ENCODE results near the gene SPRED2. TPM values are rescaled to one million over a fixed set of nuclear protein-coding genes. Genes with fewer than 3 reads are reported as not detected.

Gene SPRED2
- total and polyA plus RNA-seq, 2 of the 8 experiments (the other 6 are each of a cell fraction or from before 2014, with no cell fraction given), result 15.3 to 22.5 TPM

DNA sequence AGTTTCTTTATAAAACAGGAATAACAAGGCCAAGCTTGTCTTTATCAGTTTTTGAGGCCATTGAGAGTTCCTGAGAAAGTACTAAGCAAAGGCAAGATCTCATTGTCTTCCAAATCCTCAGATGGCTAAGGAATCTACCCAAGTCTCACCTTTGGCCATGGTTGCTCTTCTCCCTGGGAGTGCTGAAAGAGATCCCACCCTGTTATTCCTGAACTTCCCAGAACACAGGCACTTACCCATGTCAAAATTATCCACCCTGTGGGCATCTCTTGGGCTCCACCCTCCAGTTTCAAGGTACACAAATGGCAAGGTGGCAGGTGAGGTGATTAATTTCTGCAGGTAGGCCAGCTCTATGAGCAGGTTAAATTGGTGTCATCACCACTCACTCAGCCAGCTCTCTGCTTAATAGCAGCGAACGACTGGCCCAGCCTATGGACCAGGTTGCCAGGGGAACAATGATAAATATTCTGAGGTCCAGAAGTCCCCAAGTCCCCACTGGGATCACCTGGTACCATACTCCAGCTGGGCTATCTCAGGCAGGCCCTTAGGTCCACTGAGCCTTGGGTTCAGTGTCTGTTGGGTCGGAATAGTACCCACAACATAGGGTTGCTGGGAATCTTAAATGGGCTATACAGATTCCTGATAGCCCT is 2.3 kb upstream of the SPRED2 start:
- no peak overlapping the region for H3K56ac ChIP-seq (replicated peaks; ENCODE audit: insufficient read length, low read depth, low read length)
- H3K4me3 ChIP-seq (ENCODE audit: extremely low read depth in 1 of 4, insufficient read depth in 2 of 4, low read depth in 3 of 4, low read length in 4 of 4), result peak overlapping the region in 2 of 4 experiments; percentile 74 to 95; a peak in 3 of 8 replicates
- H3K9ac ChIP-seq (replicated peaks in 1 of 4; ENCODE audit: extremely low read depth in 1 of 4, low read depth in 3 of 4, low read length in 3 of 4), result no peak overlapping the region
- H3K23ac ChIP-seq (ENCODE audit: insufficient read length), result no peak overlapping the region
- ChIA-PET POLR2A (ENCODE audit: partially characterized antibody) (interaction anchor here (0.6 to 1.0 kb wide), 2 partner anchors 158 to 249 kb away, joined by 3 to 4 read pairs; no protein-coding TSS in a partner anchor), CTCF (ENCODE audit: partially characterized antibody) (interaction anchor here (0.6 to 2.1 kb wide), 4 partner anchors 82 to 169 kb away, joined by 3 to 6 read pairs (median 3); no protein-coding TSS in a partner anchor)
- H3K18ac ChIP-seq (ENCODE audit: extremely low read depth, low read length), result no peak overlapping the region
- H4K5ac ChIP-seq (ENCODE audit: insufficient read length, low read depth, low read length), result no peak overlapping the region
- 0 out of 2 replicates have a peak overlapping the region, but pooled peaks have one; percentile 13 for H2BK12ac ChIP-seq (ENCODE audit: low read depth, low read length)
- H3K23me2 ChIP-seq (ENCODE audit: low read depth, low read length), result peaks cover 20% of the 10 kb centered on the region; the same call in 1 of the 2 replicates
- no peaks in the 10 kb centered on the region for H3K36me3 ChIP-seq (ENCODE audit: control insufficient read depth in 2 of 4, insufficient read depth in 4 of 4, low read length in 3 of 4)
- H3K27ac ChIP-seq (ENCODE audit: low read depth, low read length), result no peak overlapping the region
- no peak overlapping the region for H2BK15ac ChIP-seq (ENCODE audit: low read length)
- peaks cover 0 to 40% (median 25%) of the 10 kb centered on the region in 4 experiments; a peak in 6 of 7 replicates for H3K27me3 ChIP-seq (replicated peaks in 1 of 4; ENCODE audit: control insufficient read depth in 3 of 4, extremely low read depth in 1 of 4, insufficient read depth in 3 of 4, low read length in 3 of 4)
- TF ChIP-seq GABPA (IDR thresholded peaks at IDR 0.05; ENCODE audit: borderline replicate concordance, insufficient read depth, low read length) (no peak), SP1 (IDR thresholded peaks at IDR 0.05; ENCODE audit: low read depth, low read length) (0 out of 2 replicates have a peak, but pooled peaks have one; percentile 34)
- H3K4me1 ChIP-seq (replicated peaks in 1 of 4; ENCODE audit: control insufficient read depth in 3 of 4, insufficient read depth in 4 of 4, low read length in 3 of 4), result peaks cover 15 to 34% (median 22%) of the 10 kb centered on the region in 4 experiments
- DNase-seq (ENCODE audit: low read depth in 1 of 2, low spot score in 2 of 2) (no peak), FAIRE-seq (no peak)
- H2AK5ac ChIP-seq (ENCODE audit: low read depth, low read length), result no peak overlapping the region
- H3K79me2 ChIP-seq (ENCODE audit: control insufficient read depth in 1 of 2, insufficient read depth in 2 of 2, low read length in 2 of 2), result peaks cover 0 to 5% of the 10 kb centered on the region in 2 experiments; a peak in 1 of 4 replicates
- H2BK5ac ChIP-seq (ENCODE audit: low read depth, low read length), result no peak overlapping the region
- no peak overlapping the region for H4K8ac ChIP-seq (ENCODE audit: extremely low read depth, insufficient read depth, low read length)
- H2AFZ ChIP-seq (ENCODE audit: low read length), result no peak overlapping the region
- H2BK20ac ChIP-seq (ENCODE audit: low read length), result no peak overlapping the region
- peak overlapping the region; percentile 84 to 87 for H3K4me2 ChIP-seq (ENCODE audit: insufficient read depth in 1 of 2, low read depth in 2 of 2, low read length in 2 of 2)
- H3K14ac ChIP-seq (ENCODE audit: insufficient read length), result no peak overlapping the region
- H4K91ac ChIP-seq (replicated peaks; ENCODE audit: insufficient read length, low read length), result no peak overlapping the region
- H2BK120ac ChIP-seq (replicated peaks; ENCODE audit: low read depth, low read length), result no peak overlapping the region
- 42% methylated on average over 3 of the region's 3 CpGs; no CpG with 5 or more reads in 1 of the 2 experiments for WGBS, 2 experiments (ENCODE audit: extremely low coverage in 1 of 2, insufficient coverage in 1 of 2, insufficient read length in 1 of 2, insufficient replicate concordance in 2 of 2, low coverage in 1 of 2, low lambda C conversion rate in 2 of 2, missing lambda C conversion rate in 1 of 2)
- no peak overlapping the region for H3K4ac ChIP-seq (replicated peaks; ENCODE audit: insufficient read length, low read depth, low read length)
- no peaks in the 10 kb centered on the region for H3K9me3 ChIP-seq (ENCODE audit: insufficient read depth in 2 of 2, low read depth in 1 of 2, low read length in 1 of 2)
- peaks cover 12 to 15% of the 10 kb centered on the region in 2 experiments for H4K20me1 ChIP-seq (replicated peaks in 1 of 2; ENCODE audit: control insufficient read depth in 1 of 2, insufficient read depth in 2 of 2, low read length in 2 of 2)
- no peaks in the 10 kb centered on the region for H3K79me1 ChIP-seq (ENCODE audit: low read depth, low read length)

Measured in H1 (cell line).